Esophagus squamous epithelium (tissue), 5 donors: ENCODE measurements around the gene KCNJ9. TPM values are rescaled to one million over a fixed set of nuclear protein-coding genes. Genes with fewer than 3 reads are reported as not detected.

Experiments used
- DNase-seq: peaks from one replicate; lab custom pipeline; 2025; lab: John Stamatoyannopoulos, UW
- H3K27ac ChIP-seq, 4 donors: fragments of 200-600 bp; sonication (generic); one replicate each; pipeline ENCODE4 v1.5.1; 2016 to 2019; ENCODE audit warnings: mild to moderate bottlenecking in 1 of 4
- H3K27me3 ChIP-seq, 4 donors: fragments of 200-600 bp; sonication (generic); 1 replicate in 3 of 4; 2 replicates in 1 of 4; pipeline versions ENCODE4 v1.5.1 to v1.6.0; 2017 to 2021; ENCODE audit warnings: antibody characterized with exemption in 1 of 4
- H3K36me3 ChIP-seq, 3 donors: fragments of 200-600 bp; sonication (generic); one replicate each; pipeline ENCODE4 v1.5.1; 2016 to 2019
- H3K4me1 ChIP-seq, 3 donors: fragments of 200-600 bp; sonication (generic); one replicate each; pipeline ENCODE4 v1.5.1; 2017 to 2019
- H3K4me3 ChIP-seq, 4 donors: fragments of 200-600 bp; sonication (generic); 1 replicate in 3 of 4; 2 replicates in 1 of 4; pipeline ENCODE4 v1.5.1; 2016 to 2019; ENCODE audit warnings: mild to moderate bottlenecking in 2 of 4, moderate library complexity in 1 of 4
- H3K9me3 ChIP-seq, 3 donors: fragments of 200-600 bp; sonication (generic); one replicate each; pipeline ENCODE4 v1.5.1; 2016 to 2019
- POLR2A ChIP-seq, 4 donors: fragments of 450-650 bp; IDR thresholded peaks; one replicate each; pipeline ENCODE4 v1.6.1; 2017; ENCODE audit warnings: antibody characterized with exemption in 4 of 4, mild to moderate bottlenecking in 4 of 4, moderate library complexity in 3 of 4
- WGBS, 2 donors: methylation state at CpG; one replicate each; pipeline ENCODE4 v1.1.5; 2018; 5-methylcytosine and 5-hydroxymethylcytosine counted together
- intact Hi-C: fragments of 100-400 bp; cut with DNase I; formaldehyde crosslinking; loops from one replicate; pipeline ENCODE4 v1.15.0; 2022
- total RNA-seq, 4 donors: library from RNA; depleted of rRNA; stranded (reverse); fragments of >200 nt; gene quantifications; one replicate each; pipeline ENCODE4 v1.1.0, GENCODE V29; 2016
- TF ChIP-seq, protein P1 (sequence below), 6 experiments: fragments of 450-650 bp in 4 of 6; fragments of 200-600 bp in 2 of 6; sonication (generic) in 2 of 6; IDR thresholded peaks; one replicate each; pipeline ENCODE4 v1.5.1; 2016 to 2019; ENCODE audit warnings: antibody characterized with exemption in 6 of 6, mild to moderate bottlenecking in 4 of 6, moderate library complexity in 4 of 6
- donor health status: DM: yes; HTN: yes; CAD: no.

Gene KCNJ9
- total RNA-seq, 4 donors from 2014 or later, result not detected

DNA sequence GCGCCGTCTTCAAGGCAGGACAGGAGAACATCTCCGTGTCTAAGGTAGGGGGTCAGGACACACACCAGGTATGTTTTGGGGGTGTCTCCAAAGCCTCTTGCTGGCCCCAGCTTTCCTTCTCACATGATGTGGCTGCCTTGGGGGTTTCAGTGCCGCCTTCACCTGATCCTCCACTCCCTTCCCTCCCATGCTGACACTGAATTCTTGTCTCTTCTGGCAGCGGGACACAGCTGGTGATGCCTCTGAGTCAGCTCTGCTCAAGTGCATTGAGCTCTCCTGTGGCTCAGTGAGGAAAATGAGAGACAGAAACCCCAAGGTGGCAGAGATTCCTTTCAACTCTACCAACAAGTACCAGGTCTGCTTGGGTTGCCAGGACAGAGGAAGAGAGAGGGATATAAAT lies 47.7 kb downstream of the KCNJ9 start:
- peaks cover 0 to 6% (median 0%) of the 10 kb centered on the region in 3 donors for H3K36me3 ChIP-seq
- intact Hi-C loops, result no loop called here

GRCh38 chr1:160129558-160129957 lies 48.2 kb downstream of the KCNJ9 start:
- H3K36me3 ChIP-seq, result peaks cover 0 to 6% (median 0%) of the 10 kb centered on the region in 3 donors
- intact Hi-C loops, result no loop called here
- WGBS, 2 donors, result 63 to 82% methylated on average over 3 of the region's 3 CpGs
- H3K4me1 ChIP-seq, result peaks cover 4 to 30% (median 12%) of the 10 kb centered on the region in 3 donors
- no peak for DNase-seq
- peak overlapping the region in 3 of 4 donors; percentile 25 to 80 (median 74) for H3K27ac ChIP-seq
- H3K4me3 ChIP-seq, result no peak overlapping the region
- no peaks in the 10 kb centered on the region for H3K9me3 ChIP-seq
- TF ChIP-seq, protein P1, sequence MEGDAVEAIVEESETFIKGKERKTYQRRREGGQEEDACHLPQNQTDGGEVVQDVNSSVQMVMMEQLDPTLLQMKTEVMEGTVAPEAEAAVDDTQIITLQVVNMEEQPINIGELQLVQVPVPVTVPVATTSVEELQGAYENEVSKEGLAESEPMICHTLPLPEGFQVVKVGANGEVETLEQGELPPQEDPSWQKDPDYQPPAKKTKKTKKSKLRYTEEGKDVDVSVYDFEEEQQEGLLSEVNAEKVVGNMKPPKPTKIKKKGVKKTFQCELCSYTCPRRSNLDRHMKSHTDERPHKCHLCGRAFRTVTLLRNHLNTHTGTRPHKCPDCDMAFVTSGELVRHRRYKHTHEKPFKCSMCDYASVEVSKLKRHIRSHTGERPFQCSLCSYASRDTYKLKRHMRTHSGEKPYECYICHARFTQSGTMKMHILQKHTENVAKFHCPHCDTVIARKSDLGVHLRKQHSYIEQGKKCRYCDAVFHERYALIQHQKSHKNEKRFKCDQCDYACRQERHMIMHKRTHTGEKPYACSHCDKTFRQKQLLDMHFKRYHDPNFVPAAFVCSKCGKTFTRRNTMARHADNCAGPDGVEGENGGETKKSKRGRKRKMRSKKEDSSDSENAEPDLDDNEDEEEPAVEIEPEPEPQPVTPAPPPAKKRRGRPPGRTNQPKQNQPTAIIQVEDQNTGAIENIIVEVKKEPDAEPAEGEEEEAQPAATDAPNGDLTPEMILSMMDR (IDR thresholded peaks at IDR 0.05), result no peak
- no peak for TF ChIP-seq POLR2A (IDR thresholded peaks at IDR 0.05)
- no peaks in the 10 kb centered on the region for H3K27me3 ChIP-seq

More for the DNA sequence above, 47.7 kb downstream of the KCNJ9 start:
- Histone ChIP-seq H3K4me1 (peaks cover 4 to 35% (median 17%) of the 10 kb centered on the region in 3 donors), H3K9me3 (no peaks in the 10 kb centered on the region), H3K27ac (peak overlapping the region in 3 of 4 donors; percentile 34 to 80 (median 48)), H3K27me3 (no peaks in the 10 kb centered on the region), H3K4me3 (no peak overlapping the region)
- WGBS, 2 donors, result 82 to 100% methylated on average over 4 to 5 of the region's 5 CpGs
- TF ChIP-seq, protein P1 (IDR thresholded peaks at IDR 0.05), result no peak
- TF ChIP-seq POLR2A (IDR thresholded peaks at IDR 0.05), result no peak
- no peak for DNase-seq

- WGBS, 2 donors, result 72 to 89% methylated on average over 6 of the region's 11 CpGs
- intact Hi-C loops, result no loop called here
- TF ChIP-seq, protein P1 (IDR thresholded peaks at IDR 0.05), result no peak
- no peak for TF ChIP-seq POLR2A (IDR thresholded peaks at IDR 0.05)
These were observed 48.6 kb downstream of the KCNJ9 start for GRCh38 chr1:160129966-160130365.

GRCh38 chr1:160130486-160130885 lies 49.1 kb downstream of the KCNJ9 start:
- WGBS, 2 donors, result 27 to 88% methylated on average over 1 to 5 of the region's 5 CpGs

More at GRCh38 chr1:160129966-160130365, 48.6 kb downstream of the KCNJ9 start:
- Histone ChIP-seq H3K4me1 (peaks cover 3 to 26% (median 11%) of the 10 kb centered on the region in 3 donors), H3K27ac (peak overlapping the region in 3 of 4 donors; percentile 69 to 80 (median 74)), H3K9me3 (no peaks in the 10 kb centered on the region), H3K27me3 (no peaks in the 10 kb centered on the region), H3K4me3 (no peak overlapping the region), H3K36me3 (peaks cover 0 to 6% (median 0%) of the 10 kb centered on the region in 3 donors)
- DNase-seq, result no peak

GRCh38 chr1:160130939-160131338 lies 49.6 kb downstream of the KCNJ9 start:
- Histone ChIP-seq H3K36me3 (peaks cover 0 to 6% (median 0%) of the 10 kb centered on the region in 3 donors), H3K4me3 (no peak overlapping the region), H3K27me3 (no peaks in the 10 kb centered on the region), H3K9me3 (no peaks in the 10 kb centered on the region), H3K4me1 (peaks cover 0 to 16% (median 4%) of the 10 kb centered on the region in 3 donors), H3K27ac (peak overlapping the region in 3 of 4 donors; percentile 69 to 80 (median 74))
- intact Hi-C loops, result no loop called here
- no peak for DNase-seq
- no peak for TF ChIP-seq POLR2A (IDR thresholded peaks at IDR 0.05)
- TF ChIP-seq, protein P1 (IDR thresholded peaks at IDR 0.05), result no peak
- WGBS, 2 donors, result 100% methylated on average over 1 of the region's 1 CpG

More at GRCh38 chr1:160130486-160130885, 49.1 kb downstream of the KCNJ9 start:
- Histone ChIP-seq H3K36me3 (peaks cover 0 to 6% (median 0%) of the 10 kb centered on the region in 3 donors), H3K27me3 (no peaks in the 10 kb centered on the region), H3K4me1 (peaks cover 0 to 20% (median 6%) of the 10 kb centered on the region in 3 donors), H3K27ac (peak overlapping the region in 3 of 4 donors; percentile 69 to 80 (median 74)), H3K4me3 (no peak overlapping the region), H3K9me3 (no peaks in the 10 kb centered on the region)
- TF ChIP-seq, protein P1 (IDR thresholded peaks at IDR 0.05), result no peak
- TF ChIP-seq POLR2A (IDR thresholded peaks at IDR 0.05), result no peak
- intact Hi-C loops, result no loop called here
- no peak for DNase-seq
